HepG2 (cell line): ENCODE measurements around the gene TMX4. TPM values are rescaled to one million over a fixed set of nuclear protein-coding genes. Genes with fewer than 3 reads are reported as not detected.
A peak's percentile ranks its signal among the peaks of the same experiment; 100 is the strongest.

ENCODE experiments used
- DPF2 ChIP-seq: sonication (generic); formaldehyde crosslinking; IDR thresholded peaks from 2 replicates; pipeline ENCODE4 v1.4.0; 2020; ENCODE audit warnings: mild to moderate bottlenecking, low read depth, missing genetic modification reagents, borderline replicate concordance
- GMEB1 ChIP-seq: sonication (generic); formaldehyde crosslinking; IDR thresholded peaks from 2 replicates; pipeline ENCODE4 v1.5.1; 2020; ENCODE audit warnings: missing genetic modification reagents, mild to moderate bottlenecking, borderline replicate concordance
- HDAC1 ChIP-seq: sonication (generic); formaldehyde crosslinking; IDR thresholded peaks from 2 replicates; pipeline ENCODE4 v1.5.1; 2020; ENCODE audit warnings: mild to moderate bottlenecking, missing genetic modification reagents
- HOMEZ ChIP-seq: IDR thresholded peaks from 2 replicates; pipeline ENCODE4 v1.6.1; 2016; ENCODE audit warnings: low read depth
- KDM4B ChIP-seq: sonication (generic); formaldehyde crosslinking; IDR thresholded peaks from 2 replicates; pipeline ENCODE4 v1.4.0; 2020; ENCODE audit warnings: missing genetic modification reagents
- KDM6A ChIP-seq: IDR thresholded peaks from 2 replicates; pipeline ENCODE4 v1.6.1; 2016; ENCODE audit warnings: low read depth
- MAF1 ChIP-seq: sonication (generic); formaldehyde crosslinking; IDR thresholded peaks from 2 replicates; pipeline ENCODE4 v1.5.0; 2020; ENCODE audit warnings: missing genetic modification reagents, borderline replicate concordance
- NR2F2 ChIP-seq: IDR thresholded peaks from 2 replicates; pipeline ENCODE4 v1.6.1; 2012; ENCODE audit warnings: low read depth, inconsistent platforms, borderline replicate concordance
- PAXIP1 ChIP-seq: sonication (generic); formaldehyde crosslinking; conservative IDR thresholded peaks from 2 replicates; pipeline ENCODE4 v1.4.0; 2020; ENCODE audit warnings: mild to moderate bottlenecking, missing genetic modification reagents, moderate library complexity
- SKI ChIP-seq: fragments of 450-650 bp; IDR thresholded peaks from one replicate; pipeline ENCODE4 v1.6.1; 2018; ENCODE audit warnings: mild to moderate bottlenecking; ENCODE audit not compliant: partially characterized antibody
- SNAPC2 ChIP-seq: sonication (generic); formaldehyde crosslinking; IDR thresholded peaks from 2 replicates; pipeline ENCODE4 v1.8.1; 2022; ENCODE audit warnings: mild to moderate bottlenecking, missing genetic modification reagents
- SRSF4 ChIP-seq: fragments of 200-400 bp; formaldehyde crosslinking; IDR thresholded peaks from one replicate; pipeline ENCODE4 v1.6.1; 2018; ENCODE audit warnings: mild to moderate bottlenecking, low read depth, low read length, moderate library complexity; ENCODE audit not compliant: poor library complexity, severe bottlenecking
- ZNF713 ChIP-seq: sonication (generic); formaldehyde crosslinking; IDR thresholded peaks from 2 replicates; pipeline ENCODE4 v1.4.0; 2020; ENCODE audit warnings: mild to moderate bottlenecking, missing genetic modification reagents
- ZNF747 ChIP-seq: sonication (generic); formaldehyde crosslinking; IDR thresholded peaks from 2 replicates; pipeline ENCODE4 v1.8.1; 2023; ENCODE audit warnings: missing genetic modification reagents, mild to moderate bottlenecking, borderline replicate concordance
- ZNF800 ChIP-seq: sonication (generic); formaldehyde crosslinking; IDR thresholded peaks from 2 replicates; pipeline ENCODE4 v1.4.0; 2020; ENCODE audit warnings: missing genetic modification reagents
- ZNF83 ChIP-seq: sonication (generic); formaldehyde crosslinking; IDR thresholded peaks from 2 replicates; pipeline ENCODE4 v1.4.0; 2020; ENCODE audit warnings: missing genetic modification reagents, mild to moderate bottlenecking, borderline replicate concordance
- polyA plus RNA-seq, 8 experiments: library from polyadenylated mRNA; depleted of rRNA in 3 of 8; stranded (reverse) in 7 of 8; unstranded in 1 of 8; fragments of >200 nt; fragmentation: Illumina TruSeq in 4 of 8; extraction: Trizol in 4 of 8; gene quantifications; 2 replicates each; pipeline versions ENCODE4 v1.2.1 to v1.2.3, GENCODE V29; 2011 to 2016; ENCODE audit warnings: low read depth in 4 of 8, missing spikeins in 1 of 8, mixed read lengths in 1 of 8; ENCODE audit not compliant: insufficient read depth in 1 of 8
- total RNA-seq, 5 experiments: library from RNA; depleted of rRNA; stranded (reverse); fragments of >200 nt; fragmentation: Illumina TruSeq; extraction: Trizol; gene quantifications; 2 replicates each; pipeline ENCODE4 v1.2.3, GENCODE V29; 2016; ENCODE audit warnings: low read depth in 1 of 5

TMX4 gene
- total and polyA plus RNA-seq, 2 of the 13 experiments (the other 11 are each of a cell fraction or from before 2014, with no cell fraction given) = 7.6 to 21.4 TPM

- no peak for TF ChIP-seq GMEB1 (CRISPR knock-in tag)
- no peak for TF ChIP-seq MAF1 (CRISPR knock-in tag)
- TF ChIP-seq HOMEZ (CRISPR knock-in tag) = peak; percentile 89
- no peak for TF ChIP-seq ZNF83 (CRISPR knock-in tag)
- no peak for TF ChIP-seq SNAPC2
- no peak for TF ChIP-seq DPF2 (CRISPR knock-in tag)
- TF ChIP-seq NR2F2 = no peak; the same call in 1 of the 2 replicates
- no peak for TF ChIP-seq SKI
- no peak for TF ChIP-seq ZNF800 (CRISPR knock-in tag)
- no peak for TF ChIP-seq SRSF4
- peak; percentile 56 for TF ChIP-seq PAXIP1 (CRISPR knock-in tag)
- TF ChIP-seq KDM4B (CRISPR knock-in tag) = no peak
- TF ChIP-seq ZNF747 (CRISPR knock-in tag) = no peak
- TF ChIP-seq KDM6A (CRISPR knock-in tag) = 0 out of 2 replicates have a peak, but pooled peaks have one; percentile 31
- TF ChIP-seq ZNF713 = no peak
- no peak for TF ChIP-seq HDAC1 (CRISPR knock-in tag)
These were observed 38.2 kb downstream of the TMX4 start (continued) for GRCh38 chr20:7981374-7981773.
